Activated CD4-positive, alpha-beta T cell treated with anti-CD3 and anti-CD28 coated beads, Interleukin-2, amount 50 U/mL, for 16 hours (primary cell): Measurements from ENCODE around the gene LRRC9.
"Not testable (repeated sequence)": the region's sequence is repeated elsewhere in the genome, so short reads cannot be mapped to it uniquely, and the experiment has no call there.

Source experiments
- DNase-seq: peaks from one replicate; pipeline ENCODE4 v3.0.0-alpha.2; 2020

LRRC9 gene

DNA sequence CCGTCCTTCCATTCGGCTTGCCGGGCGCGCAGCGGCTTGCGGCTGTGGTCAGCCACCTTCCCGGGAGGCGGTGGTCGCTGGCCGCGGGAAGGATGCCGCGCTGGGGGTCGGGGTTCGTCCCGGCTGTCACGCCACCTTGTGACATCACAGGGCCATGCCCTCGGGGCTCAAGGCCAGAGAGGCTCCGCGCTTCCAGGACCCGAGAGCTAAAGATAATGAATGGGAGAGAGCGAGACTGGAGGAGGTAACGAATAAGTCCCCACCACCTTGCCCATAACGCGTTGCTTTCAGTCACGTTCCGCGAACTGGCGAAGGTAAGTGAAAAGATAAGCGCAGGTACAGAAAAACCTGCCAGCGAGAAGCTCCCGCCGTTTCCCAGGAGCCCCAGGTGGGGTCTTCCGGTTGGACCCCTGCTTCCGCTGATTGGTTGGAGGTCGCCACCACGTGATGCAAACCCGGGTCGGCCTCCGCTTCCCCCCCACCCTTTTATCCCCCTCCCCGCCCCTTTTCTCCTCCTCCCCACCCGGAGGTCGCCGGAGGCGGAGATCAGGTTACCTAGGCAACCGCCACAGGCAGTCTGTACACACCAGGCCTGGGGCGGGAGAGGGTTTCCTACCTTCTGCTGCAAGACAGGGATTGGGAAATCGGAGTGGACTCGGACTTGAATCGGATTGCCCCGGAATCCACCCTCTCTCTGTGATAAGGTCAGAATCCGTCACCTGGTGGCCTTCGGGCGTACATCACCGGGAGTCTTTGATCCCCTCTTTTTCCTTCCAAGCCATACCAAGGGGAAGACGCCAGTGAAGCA is at the start of gene LRRC9:
TSS of gene LRRC9 (plus strand) at position 575 of the 808 bp plus-strand sequence.
- DNase-seq = no peak

DNA sequence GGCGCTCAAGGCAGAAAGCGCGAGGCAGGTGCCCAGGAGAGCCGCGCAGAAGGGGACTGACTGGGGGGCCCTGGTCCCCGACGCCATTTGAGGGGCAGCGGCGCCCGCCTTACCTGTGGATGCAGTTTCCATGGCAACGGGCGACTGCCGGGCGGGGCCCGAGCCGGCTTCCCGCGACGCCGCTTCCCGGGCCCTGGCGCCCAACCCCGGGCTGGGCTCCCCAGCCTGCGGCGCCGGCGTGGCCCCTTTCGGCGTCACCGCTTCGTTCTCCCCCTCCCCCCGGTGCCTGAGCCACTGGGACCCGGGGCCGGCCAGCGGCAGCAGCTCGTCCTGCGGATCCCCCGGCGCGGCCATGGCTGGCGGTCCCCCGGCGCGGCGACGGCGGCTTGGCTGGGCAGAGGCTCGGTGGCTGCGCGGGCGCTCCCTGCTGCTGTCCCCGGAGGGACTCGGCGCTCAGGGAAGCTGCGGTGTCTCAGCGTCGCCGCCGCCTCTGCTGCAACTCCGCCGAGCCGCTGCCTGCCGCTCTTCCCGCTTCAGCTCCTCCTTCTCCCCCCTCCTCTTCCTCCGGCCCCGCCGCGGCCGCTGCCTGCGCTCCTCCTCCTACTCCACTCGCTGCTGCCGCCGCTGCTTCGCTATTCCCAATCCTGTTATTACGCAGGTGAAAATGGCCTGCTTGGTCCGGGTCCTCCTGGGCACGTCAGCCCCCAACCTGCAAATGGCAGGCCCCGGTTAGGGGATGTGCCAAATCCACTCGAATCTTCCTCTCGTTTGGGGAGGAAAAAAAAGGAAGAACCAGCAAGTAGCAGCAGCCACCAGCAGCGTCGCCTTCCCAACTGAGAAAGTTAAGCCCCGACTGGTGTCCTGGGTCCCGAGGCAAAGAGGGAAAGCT is 49.4 kb upstream of the LRRC9 start, which contains the start of gene RTN1:
TSS of gene RTN1 (minus strand) at position 500 of the 889 bp plus-strand sequence. CDS start at position 354, 146 bp downstream.
- peak; percentile 25 for DNase-seq

DNA sequence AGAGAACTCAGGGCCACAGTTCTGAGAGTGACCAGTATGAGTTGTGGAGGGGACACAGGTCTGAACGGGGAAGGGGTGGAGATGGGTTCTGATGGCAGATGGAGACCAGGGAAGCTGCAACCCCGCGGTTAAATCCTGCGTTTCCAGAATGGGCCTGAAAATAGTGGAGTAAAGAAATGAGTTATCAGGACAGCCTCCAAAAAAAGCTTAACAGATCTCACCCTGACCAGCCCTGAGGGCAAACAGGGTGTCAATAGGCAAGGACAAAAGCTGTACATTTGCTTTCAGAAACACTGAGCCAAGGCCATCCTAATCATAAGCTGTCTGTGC is 48.8 kb upstream of the LRRC9 start:
- DNase-seq = no peak

DNA sequence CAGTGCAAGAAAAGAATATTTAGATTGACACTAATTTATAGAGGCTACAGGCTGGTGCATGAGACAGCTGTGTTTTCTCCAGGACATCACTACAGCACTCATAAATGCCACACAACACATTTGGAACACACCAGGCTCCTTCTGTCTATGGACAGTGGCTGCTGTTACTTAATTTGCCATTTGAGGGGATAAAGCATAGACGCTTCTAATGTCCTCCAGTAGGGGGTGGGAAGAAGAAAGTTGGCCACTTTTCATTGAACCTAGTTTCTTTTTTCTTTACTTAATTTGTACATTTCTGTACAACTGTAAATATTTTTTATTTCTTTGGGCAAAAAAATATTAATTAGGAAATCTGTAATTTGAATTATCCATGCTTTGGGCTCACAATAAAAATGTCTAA is 37.0 kb upstream of the LRRC9 start:
- DNase-seq = no peak

DNA sequence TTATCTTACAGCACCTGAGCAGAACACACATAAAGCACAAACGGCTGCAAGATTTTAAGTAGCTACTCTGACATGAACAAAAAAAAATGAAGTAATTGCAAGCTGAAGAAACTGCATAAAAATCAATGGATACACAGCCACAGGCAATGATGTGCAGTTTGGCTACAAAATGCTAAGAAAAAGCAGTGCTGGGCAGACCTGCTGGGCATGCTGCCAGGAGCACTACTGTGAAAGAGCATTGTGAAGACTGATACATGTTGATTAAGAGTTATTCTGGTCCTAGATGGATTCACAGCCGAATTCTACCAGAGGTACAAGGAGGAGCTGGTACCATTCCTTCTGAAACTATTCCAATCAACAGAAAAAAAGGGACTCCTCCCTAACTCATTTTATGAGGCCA is 29.3 kb upstream of the LRRC9 start:
- no peak for DNase-seq

DNA sequence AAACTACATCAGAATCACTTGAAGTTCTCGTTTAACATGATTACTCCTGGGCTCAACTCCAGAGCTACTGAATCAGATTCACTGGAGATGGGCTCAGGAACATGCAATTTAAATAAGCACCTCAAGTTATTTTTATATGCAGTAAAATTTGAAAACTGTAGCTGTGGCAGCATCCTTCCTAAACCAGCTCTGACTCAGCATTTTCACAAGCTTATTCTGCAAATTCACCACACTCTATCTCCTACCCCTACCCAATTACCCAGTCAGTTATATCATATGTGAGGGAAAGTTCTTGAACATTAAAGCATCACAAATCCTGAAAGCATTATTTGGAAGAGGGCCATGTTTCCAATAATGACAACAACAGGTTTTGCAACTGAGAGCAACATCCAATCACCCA is 24.2 kb upstream of the LRRC9 start:
- no peak for DNase-seq

DNA sequence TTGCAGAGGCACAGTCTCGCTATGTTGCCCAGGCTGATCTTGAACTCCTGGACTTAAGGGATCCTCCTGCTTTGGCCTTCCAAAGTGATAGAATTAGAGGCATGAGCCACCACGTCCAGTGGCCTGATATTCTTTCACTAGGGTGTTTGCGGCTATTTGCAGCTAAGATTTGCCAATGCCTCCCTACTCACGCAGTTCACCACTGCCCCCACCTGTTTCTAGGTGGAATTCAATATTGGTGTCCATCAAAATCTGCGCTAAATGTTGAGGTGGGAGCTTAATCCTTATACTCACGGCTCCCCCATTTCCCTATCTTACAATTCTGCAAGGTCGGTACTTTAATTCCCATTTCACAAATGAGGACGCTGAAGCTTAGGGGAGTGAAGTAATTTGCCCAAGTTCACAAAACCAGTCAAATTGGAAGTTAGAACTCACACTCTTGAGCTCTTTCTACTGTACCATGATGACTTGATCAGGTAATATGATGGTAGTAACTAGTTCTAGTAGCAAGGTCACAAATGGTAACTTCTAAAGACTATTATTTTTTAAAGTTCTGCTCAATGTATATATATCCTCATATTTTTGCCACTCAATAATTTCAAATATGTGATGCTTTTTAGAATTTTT is 22.1 kb upstream of the LRRC9 start:
- DNase-seq = peak; percentile 10

DNA sequence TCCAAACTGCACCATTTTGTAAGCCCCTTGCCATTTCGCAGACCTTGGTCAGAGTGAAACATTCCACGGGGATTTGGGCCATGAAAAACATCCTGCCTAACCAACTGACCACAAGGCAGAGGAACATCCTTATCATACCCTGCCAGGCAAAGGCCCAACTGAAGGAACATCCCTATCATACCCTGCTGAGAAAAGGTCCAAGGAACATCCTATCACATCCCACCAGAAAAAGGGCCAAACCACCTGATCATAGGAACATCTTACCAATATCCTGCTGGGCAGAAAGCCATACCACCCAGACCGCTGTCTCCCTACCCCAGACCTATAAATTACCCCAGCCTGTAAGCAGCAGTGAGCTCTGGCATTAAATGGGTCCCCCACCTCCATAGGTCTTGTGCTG is 19.4 kb upstream of the LRRC9 start:
- no peak for DNase-seq

DNA sequence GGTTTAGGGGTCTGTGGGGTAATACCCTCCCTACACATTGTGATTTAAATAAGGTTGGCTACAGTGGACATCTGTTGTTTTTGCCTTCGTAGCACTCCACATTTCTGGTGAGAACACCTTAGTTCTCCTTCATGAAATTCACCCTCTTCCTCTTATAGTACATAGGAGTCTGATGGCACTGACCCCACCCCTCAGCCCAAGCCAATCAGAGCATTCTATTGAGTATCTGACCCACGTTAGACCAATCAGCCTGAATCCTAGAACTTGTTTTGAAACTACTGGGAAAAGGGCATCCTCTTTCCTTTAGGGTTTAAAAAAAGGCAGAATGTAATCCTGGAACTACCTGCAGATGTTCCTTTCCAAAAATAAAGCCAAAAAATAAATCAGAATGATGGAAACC is 15.8 kb upstream of the LRRC9 start:
- DNase-seq = no peak

DNA sequence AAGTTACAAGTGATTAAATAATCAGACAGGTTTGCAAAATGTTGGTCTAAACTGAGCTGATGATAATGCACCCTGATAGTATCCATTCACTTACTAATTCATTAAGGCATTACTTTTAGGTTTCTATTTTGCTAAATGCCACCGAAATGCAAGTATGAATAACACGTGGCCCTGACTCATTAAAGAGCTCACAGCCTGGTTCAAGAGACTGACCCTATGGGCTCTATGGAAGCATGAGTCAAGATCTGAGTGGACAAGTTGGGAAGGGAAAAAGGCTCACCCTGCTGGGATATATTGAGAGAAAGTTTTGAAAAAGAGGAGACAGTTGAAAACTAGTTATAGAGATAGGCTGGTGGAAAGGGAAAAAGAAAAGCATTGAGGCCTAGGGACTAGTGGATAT is 14.8 kb upstream of the LRRC9 start:
- no peak for DNase-seq

DNA sequence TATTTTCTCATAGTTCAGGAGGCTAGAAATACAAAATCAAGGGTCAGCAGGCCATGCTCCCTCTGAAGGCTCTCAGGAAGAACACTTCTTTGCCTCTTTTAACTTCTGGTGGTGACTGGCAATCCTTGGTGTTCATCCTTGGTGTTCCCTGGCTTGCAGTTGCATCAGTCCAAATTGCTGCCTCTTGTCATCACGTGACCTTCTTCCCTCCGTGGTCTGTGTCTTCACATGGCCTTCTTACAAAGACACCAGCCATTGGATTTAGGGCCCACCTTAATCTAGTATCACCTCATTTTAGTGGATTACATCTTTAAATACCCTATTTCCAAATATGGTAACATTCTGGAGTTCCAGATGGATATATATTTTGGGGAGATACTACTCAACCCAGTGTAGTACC is 7.5 kb upstream of the LRRC9 start:
- no peak for DNase-seq

DNA sequence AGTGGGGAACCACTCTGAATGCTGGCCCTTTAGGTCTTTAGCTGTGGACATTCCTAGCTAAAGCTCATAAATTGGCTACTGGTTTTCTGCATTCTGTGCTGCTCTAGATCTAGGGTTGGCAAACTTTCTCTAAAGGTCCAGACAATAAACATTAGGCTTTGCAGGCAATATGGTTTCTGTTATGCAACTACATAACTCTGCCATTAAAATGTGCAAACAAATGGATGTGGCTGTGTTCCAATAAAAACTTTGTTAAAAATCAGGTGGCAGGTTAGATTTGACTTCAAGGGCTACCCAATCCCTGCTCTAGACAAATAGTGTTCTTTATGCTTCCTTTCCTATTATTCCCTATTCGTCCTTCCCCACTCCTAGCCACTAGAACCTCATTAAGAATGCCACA is 6.8 kb upstream of the LRRC9 start:
- DNase-seq = no peak

DNA sequence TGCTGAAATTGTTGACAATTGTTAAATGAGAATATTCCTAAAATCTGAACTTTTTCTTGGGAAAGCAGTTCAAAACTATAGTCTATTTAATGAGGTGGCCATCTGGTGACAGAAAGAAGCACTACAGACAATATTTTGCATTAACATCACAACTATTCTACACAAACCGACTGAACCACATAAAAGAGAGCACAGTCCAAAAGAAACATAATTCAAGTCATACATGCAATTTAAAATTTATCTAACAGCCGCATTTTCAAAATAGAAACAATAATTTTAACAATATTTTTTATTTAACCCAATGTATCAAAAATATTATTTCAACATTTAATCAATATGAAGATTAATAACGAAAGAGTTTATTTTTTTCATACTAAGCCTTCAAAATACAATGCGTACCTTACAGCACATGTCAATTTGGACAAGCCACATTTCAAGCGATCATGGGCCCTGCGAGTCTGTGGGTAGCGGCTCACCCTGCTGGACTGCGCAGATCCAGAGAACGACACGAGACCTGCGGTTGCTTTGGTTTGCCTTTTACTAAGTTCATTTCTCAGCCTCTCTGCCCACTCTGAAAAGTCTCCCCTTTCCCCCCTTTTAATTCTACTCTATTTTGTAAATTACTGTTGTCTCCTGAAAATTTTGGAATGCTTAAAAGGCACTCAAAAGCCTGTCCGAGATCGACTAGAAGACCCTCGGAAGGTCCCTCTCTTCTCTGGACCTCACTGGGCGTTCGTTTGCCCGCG is 947 bp upstream of the LRRC9 start:
- no peak for DNase-seq

DNA sequence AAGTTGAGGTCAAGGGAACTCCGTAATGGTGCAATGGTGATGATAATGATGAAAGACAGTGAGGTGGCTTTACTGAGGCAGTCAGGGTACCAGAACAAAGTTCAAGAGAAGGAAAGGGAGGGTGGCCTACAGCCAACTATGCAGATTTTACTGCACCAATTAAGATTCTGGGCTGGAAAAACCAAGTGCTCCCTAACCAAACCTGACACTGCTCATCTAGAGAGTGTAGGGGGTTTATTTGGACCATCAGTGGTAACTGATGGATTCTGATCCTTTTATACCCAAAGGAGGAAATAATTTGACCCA is 387 bp downstream of the LRRC9 start:
- DNase-seq = no peak

DNA sequence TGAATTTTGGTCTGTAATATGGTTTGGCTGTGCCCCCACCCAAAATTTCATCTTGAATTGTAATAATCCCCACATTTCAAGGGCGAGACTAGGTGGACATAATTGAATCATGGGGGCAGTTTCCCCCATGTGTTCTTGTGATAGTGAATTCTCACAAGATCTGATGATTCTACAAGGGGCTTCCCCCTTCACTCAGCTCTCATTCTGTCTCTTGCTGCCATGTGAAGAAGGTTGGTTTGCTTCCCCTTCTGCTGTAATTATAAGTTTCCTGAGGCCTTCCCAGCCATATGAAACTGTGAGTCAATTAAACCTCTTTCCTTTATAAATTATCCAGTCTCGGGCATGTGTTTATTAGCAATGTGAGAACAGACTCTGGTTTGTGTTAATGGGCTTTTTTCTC is 5.9 kb downstream of the LRRC9 start:
- DNase-seq = peak; percentile 30

DNA sequence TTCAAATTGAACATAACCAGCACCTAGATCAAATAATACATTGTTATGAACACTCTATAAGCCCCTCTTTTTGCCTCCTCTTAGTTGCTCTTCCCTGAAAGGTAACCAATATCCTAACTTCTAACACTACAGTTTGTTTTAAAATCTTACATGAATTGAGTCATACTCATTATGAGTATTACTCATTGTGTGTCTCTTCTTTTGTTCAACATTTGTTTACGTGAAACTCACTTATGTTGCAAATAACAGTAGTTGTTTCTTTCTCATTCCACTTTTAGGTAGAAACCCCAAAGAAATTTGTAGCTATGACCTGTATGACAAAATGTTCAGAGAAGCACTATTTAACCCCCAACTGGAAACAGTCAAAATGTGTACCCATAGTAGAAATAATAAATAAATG is 6.6 kb downstream of the LRRC9 start:
- DNase-seq = peak; percentile 61

DNA sequence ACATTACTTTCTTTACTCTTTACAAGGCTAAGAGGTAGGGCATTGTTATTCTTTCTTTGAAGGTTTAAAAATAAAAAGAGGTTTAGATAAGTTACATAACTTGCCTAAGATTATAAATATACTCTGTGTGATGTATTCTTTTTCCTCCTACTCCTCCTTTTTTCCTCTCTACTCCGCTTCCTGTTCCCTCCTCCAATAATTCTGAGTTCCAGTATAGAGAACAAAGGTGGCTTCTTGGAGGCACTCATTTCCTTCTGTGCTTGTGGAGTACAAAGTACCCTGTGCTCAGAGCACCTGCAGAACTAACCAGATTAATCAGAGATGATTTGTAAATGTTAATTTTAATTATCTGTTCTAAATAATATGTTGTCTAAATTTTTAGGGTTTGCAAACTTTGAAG is 11.3 kb downstream of the LRRC9 start:
- DNase-seq = no peak

DNA sequence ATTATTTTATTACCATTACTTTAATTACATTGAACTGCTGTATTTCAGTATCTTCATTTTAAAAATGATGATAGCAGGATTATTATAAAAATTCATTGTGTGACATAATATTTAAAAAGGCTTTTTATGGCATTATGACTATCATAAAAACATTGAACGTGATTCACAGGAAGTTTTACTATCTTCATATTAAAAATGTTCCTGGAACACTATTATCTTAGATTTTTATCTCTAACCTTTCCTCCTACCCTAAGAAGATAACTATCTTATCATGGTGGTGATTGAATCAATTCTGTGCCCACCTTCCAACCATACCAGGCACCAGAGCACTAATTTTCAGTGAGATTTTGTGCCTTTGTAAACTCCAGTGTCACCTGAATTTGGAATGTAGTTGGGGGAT is 16.2 kb downstream of the LRRC9 start:
- DNase-seq = no peak

DNA sequence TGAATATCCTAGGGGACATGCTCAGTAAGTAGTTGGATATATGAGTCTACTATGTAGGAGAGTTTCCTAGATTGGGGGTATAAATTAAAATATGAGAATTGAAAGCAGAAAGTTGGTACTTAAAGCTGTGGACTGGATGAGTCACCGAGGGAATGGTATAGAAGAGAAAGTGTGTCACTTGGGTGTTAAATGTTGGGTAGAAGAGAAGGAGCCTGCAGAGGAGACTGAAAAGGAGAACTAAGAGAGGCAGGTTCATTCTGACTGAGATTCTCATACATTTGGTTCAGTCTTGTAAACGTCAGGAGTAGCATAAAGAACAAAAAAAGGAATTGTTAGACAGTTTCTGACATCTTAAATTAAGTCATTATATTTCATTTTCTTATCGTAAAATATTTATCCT is 19.9 kb downstream of the LRRC9 start:
- no peak for DNase-seq

DNA sequence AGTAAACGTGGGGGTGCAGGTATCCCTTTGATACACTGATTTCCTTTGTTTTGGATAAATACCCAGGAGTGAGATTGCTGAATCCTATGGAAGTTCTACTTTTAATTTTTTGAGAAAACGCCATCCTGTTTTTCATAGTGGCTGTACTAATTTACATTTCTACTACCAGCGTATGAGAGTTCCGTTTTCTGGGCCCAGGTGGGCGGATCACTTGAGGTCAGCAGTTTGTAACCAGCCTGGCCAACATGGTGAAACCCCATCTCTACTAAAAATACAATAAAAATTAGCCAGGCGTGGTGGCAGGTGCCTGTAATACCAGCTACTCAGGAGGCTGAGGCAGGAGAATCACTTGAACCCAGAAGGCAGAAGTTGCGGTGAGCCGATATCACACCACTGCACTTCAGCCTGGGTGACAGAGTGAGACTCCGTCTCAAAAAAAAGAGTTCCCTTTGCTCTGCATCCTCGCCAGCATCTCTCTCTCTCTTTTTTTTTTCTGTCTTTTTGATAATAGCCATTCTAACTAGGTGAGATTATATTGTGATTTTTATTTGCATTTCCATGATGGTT is 22.4 kb downstream of the LRRC9 start:
- not testable (repeated sequence) for DNase-seq

DNA sequence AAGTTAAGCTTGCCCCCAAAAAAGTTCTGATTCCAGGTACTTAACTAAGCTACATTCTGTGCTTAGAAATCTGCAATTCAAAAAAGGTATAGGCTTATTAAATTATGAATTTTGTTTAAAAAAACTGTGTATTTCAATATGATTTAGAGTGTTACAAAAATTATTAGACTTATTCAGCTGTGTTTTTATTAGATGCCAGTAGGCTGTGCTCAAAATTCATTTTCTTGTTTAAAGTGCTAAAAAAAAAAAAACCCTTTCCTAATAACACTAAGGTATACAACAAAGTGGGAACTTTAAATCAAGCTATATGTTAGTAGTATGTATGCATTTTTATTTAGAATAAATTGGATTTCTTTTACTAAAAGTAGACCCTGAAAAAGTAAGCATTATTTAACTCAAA is 25.0 kb downstream of the LRRC9 start:
- no peak for DNase-seq

DNA sequence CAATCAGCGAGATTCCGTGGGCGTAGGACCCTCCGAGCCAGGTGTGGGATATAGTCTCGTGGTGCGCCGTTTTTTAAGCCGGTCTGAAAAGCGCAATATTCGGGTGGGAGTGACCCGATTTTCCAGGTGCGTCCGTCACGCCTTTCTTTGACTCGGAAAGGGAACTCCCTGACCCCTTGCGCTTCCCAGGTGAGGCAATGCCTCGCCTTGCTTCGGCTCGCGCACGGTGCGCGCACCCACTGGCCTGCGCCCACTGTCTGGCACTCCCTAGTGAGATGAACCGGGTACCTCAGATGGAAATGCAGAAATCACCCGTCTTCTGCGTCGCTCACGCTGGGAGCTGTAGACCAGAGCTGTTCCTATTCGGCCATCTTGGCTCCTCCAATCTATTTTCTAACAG is 32.2 kb downstream of the LRRC9 start:
- not testable (repeated sequence) for DNase-seq

DNA sequence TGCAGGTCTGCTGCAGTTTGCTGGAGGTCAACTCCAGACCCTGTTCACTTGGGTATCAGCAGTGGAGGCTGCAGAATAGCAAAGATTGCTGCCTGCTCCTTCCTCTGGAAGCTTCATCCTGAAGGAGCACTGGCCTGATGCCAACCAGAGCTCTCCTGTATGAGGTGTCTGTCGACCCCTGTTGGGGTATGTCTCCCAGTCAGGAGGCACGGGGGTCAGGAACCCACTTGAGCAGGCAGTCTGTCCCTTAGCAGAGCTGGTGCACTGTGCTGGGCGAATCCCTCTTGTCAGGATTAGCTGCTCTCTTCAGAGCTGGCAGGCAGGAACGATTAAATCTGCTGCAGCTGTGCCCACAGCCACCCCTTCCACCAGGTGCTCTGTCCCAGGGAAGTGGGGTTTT is 37.9 kb downstream of the LRRC9 start:
- DNase-seq = not testable (repeated sequence)
